ENCODE measurements around the gene AQP11.
A peak's percentile ranks its signal among the peaks of the same experiment; 100 is the strongest.
"Not testable (repeated sequence)": the region's sequence is repeated elsewhere in the genome, so short reads cannot be mapped to it uniquely, and the experiment has no call there.

AQP11 gene, protein sequence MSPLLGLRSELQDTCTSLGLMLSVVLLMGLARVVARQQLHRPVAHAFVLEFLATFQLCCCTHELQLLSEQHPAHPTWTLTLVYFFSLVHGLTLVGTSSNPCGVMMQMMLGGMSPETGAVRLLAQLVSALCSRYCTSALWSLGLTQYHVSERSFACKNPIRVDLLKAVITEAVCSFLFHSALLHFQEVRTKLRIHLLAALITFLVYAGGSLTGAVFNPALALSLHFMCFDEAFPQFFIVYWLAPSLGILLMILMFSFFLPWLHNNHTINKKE

DNA sequence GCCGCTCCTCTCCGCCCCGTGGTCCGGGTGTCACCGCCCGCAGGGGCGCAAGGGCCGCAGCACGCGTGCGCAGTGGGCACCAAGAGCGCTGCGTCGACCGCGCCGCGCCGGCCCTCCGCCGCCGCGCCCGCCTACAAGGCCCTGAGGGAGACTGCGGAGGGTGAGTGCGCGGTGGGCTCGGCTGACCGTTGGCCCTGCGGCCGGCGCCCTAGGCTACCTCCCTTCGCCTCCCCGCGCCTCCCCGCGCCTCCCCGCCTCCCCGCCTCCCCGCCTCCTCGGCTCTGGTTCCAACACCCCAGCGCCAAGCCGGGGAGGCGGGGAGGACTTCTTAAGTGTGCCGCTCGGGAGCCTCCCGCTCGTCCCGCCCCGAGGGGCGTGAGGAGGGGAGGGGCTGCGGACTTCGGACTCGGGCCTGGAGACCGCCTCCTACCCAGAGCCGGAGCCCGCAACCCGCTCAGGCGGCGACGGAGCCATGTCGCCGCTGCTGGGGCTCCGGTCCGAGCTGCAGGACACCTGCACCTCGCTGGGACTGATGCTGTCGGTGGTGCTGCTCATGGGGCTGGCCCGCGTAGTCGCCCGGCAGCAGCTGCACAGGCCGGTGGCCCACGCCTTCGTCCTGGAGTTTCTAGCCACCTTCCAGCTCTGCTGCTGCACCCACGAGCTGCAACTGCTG, at the start of gene AQP11:
TSS of gene AQP11 (plus strand) at position 433 of the 673 bp plus-strand sequence. CDS start at position 473, 40 bp downstream.
- Mint-ChIP-seq H3K9me3 (no peaks in the 10 kb centered on the region), H3K27me3 (peaks cover 24% of the 10 kb centered on the region), H3K4me3 (peak within 1 kb of the TSS; percentile 80), H3K4me1 (ENCODE audit: low read depth) (peaks cover 22% of the 10 kb centered on the region), H3K36me3 (ENCODE audit: low read depth) (peaks cover 1% of the 10 kb centered on the region), H3K27ac (peak within 1 kb of the TSS; percentile 33)
- DNase-seq = peak; percentile 78

DNA sequence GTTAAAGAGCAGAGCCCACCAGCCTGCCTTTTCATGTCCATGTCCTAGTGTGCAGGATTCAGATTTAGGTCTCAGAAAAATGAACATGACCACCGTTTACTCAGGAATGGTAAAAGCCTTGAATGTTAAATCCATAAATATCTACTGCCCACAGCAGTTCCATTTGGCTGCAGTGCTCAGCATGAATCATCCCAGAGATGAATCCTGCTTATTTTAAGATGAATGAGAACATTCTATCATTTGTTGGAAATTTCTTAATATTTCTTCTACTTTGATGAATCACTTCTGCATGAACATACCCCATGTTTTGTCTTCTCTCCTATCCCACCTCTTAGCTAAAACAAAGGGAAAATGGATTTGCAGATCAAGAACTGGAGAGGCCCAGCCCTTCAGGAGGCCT, 47.5 kb upstream of the AQP11 start:
- Mint-ChIP-seq H3K4me3 (no peak overlapping the region), H3K36me3 (ENCODE audit: low read depth) (no peaks in the 10 kb centered on the region), H3K4me1 (ENCODE audit: low read depth) (no peaks in the 10 kb centered on the region), H3K27ac (no peak overlapping the region), H3K27me3 (no peaks in the 10 kb centered on the region), H3K9me3 (no peaks in the 10 kb centered on the region)
- DNase-seq = no peak

DNA sequence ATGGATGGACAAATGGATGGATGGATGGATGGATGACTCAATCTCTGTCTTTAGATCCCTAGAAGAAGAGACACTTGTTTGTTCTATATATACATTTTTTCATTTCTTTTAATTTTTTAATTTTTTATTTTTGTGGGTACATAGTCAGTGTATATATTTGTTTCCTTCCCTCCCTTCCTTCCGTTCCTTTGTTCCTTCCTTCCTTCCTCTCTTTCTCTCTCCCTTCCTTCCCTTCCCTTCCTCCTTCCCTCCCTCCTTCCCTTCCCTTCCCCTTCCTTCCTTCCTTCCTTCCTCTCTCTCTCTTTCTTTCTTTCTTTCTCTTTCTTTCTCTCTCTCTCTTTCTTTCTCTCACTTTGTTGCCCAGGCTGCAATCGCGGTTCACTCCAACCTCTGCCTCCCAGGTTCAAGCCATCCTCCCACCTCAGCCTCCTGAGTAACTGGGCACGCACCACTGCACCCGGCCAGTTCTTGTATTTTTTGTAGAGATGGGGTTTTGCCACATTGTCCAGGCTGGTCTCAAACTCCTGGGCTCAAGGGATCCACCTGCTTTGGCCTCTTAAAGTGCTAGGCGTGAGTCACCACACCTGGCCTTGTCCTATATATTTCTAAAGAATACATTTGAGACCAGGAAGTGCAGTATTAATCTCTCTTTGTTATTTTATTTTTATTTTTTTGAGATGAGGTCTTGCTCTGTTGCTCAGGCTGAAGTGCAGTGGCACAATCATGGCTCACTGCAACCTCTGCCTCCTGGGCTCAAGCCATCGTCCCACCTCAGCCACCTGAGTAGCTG, 42.5 kb upstream of the AQP11 start:
- no peak for DNase-seq
- Mint-ChIP-seq H3K27me3 (no peaks in the 10 kb centered on the region), H3K36me3 (ENCODE audit: low read depth) (no peaks in the 10 kb centered on the region), H3K27ac (no peak overlapping the region), H3K4me3 (no peak overlapping the region), H3K4me1 (ENCODE audit: low read depth) (peaks cover 4% of the 10 kb centered on the region), H3K9me3 (no peaks in the 10 kb centered on the region)

DNA sequence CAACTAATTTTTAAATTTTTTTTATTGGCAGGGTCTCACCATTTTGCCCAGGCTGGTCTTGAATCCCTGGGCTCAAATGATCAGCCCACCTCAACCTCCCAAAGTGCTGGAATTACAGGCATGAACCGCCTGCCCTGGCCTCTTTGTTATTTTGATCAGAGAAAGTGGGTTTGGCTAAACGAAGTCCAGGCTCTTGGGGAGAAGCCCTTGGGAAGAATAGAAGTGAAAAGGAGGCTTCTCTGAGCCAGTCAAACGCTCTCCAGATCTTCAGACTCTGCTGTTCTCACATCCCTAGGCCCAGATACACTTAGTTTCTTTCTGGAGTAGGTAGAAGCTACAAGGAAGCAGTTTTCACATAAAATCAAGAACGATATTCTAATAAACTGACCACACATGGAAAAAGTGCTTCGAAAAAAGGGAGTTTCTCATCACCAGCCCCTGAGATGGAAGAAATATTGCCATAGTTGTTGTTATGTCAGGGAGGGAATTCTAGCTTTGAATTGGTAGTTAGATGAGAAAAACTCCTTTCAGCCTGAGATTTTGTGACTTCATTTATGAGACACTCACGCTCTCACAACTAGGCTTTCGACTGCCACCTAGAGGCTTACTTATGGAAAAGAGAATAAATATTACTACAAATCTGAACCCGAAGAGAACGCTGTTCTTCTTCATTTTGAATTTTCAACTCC, 41.7 kb upstream of the AQP11 start:
- peaks cover 4% of the 10 kb centered on the region for H3K4me1 Mint-ChIP-seq (ENCODE audit: low read depth)
- DNase-seq = no peak
- H3K27ac Mint-ChIP-seq = no peak overlapping the region
- no peaks in the 10 kb centered on the region for H3K27me3 Mint-ChIP-seq
- H3K36me3 Mint-ChIP-seq (ENCODE audit: low read depth) = no peaks in the 10 kb centered on the region
- H3K4me3 Mint-ChIP-seq = no peak overlapping the region
- no peaks in the 10 kb centered on the region for H3K9me3 Mint-ChIP-seq

DNA sequence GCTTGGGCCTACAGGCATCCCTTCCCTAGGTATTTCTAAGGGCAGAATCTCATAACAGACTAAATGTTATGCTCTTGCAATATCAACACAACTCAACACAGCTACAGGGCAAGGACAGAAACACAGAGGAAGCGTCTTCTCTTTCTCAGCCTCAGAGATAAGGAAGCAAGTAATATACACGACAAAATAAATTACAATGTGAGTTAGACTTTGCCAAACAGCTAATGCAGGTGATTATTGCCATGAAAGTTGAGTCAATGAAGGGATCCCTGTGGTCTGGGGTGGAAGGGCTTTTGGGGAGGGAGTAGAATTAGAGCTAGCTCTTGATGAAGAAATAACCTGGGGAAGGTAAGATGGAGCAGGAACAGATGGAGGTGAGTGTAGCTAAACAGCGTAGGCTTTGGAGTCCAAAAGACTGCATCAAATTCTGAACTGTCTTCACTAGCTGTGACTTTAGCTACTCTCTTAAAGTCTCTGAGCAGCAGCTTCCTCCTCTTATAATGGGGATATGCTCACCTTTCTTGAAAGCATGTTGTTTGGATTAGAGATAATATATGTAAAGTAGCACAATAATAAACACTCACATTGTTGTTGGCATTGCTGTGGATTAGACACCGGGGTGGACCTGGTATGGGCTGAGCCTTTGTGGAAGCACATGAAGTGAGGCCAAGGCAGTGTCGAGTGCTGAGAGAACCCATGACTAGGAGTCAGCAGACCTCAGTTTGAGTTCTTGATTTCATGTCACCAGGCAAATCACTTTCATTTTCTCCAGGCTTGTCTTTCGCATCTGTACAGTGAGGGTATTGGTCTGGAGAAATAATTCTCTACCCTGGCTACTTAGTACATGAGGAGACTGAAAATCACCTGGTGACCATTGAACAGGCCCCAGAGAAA, 41.0 kb upstream of the AQP11 start:
- no peaks in the 10 kb centered on the region for H3K36me3 Mint-ChIP-seq (ENCODE audit: low read depth)
- DNase-seq = no peak
- peaks cover 4% of the 10 kb centered on the region for H3K4me1 Mint-ChIP-seq (ENCODE audit: low read depth)
- H3K4me3 Mint-ChIP-seq = no peak overlapping the region
- H3K27me3 Mint-ChIP-seq = no peaks in the 10 kb centered on the region
- no peaks in the 10 kb centered on the region for H3K9me3 Mint-ChIP-seq
- H3K27ac Mint-ChIP-seq = no peak overlapping the region

DNA sequence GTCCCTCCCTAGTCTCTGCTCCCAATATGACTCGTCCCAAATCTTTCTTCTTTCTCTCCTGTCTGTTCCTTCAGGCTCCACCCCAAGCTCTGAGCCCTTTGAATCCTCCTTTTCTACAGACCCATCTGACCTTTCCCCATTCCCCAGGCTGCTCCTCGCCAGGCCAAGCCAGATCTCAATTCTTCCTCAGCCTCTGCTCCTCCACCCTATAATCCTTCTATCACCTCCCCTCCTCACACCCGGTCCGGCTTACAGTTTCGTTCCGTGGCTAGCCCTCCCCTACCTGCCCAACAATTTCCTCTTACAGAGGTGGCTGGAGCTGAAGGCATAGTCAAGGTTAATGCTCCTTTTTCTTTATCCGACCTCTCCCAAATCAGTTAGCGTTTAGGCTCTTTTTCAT, 38.3 kb upstream of the AQP11 start:
- not testable (repeated sequence) for H3K36me3 Mint-ChIP-seq (ENCODE audit: low read depth); H3K27ac Mint-ChIP-seq; H3K4me1 Mint-ChIP-seq (ENCODE audit: low read depth); H3K9me3 Mint-ChIP-seq; H3K27me3 Mint-ChIP-seq; H3K4me3 Mint-ChIP-seq; DNase-seq

DNA sequence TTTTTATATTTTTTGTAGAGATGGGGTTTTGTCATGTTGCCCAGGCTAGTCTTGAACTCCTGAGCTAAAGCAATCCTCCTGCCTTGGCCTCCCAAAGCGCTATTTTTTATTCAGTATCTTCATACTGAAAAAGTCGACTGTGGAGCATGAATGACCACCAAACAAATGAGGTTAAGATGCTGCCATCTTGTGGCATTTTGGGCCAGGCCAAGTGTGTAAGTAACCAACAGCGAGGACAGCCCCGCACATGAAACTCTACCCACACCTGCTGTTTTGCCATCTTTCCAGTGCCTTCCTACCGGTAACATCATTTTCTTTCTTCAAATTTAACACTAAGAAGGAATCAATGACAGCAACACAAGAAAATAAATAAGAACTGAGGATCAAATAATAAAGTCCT, 32.2 kb upstream of the AQP11 start:
- H3K9me3 Mint-ChIP-seq = no peaks in the 10 kb centered on the region
- H3K36me3 Mint-ChIP-seq (ENCODE audit: low read depth) = no peaks in the 10 kb centered on the region
- no peaks in the 10 kb centered on the region for H3K27me3 Mint-ChIP-seq
- no peak overlapping the region for H3K27ac Mint-ChIP-seq
- no peaks in the 10 kb centered on the region for H3K4me1 Mint-ChIP-seq (ENCODE audit: low read depth)
- H3K4me3 Mint-ChIP-seq = no peak overlapping the region
- no peak for DNase-seq

DNA sequence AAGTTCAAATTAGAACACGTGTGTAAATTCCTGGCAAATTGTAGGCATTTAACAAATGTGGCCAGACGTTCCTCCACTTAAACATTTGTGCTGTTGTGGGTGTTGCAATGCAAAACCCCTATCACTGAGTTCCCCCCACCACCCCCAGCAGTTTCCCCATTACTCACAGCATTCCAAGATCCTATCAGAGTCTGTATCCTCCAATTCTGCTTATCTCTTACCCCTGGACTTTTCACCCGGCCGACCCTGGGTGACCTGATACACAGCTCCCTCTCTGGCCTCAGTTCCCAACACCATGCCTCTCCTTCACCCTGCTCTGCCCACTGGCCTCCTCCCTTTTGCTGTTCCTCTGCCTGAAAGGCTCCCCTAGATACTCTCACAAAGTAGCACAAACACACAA, 31.4 kb upstream of the AQP11 start:
- Mint-ChIP-seq H3K27ac (no peak overlapping the region), H3K36me3 (ENCODE audit: low read depth) (no peaks in the 10 kb centered on the region)

DNA sequence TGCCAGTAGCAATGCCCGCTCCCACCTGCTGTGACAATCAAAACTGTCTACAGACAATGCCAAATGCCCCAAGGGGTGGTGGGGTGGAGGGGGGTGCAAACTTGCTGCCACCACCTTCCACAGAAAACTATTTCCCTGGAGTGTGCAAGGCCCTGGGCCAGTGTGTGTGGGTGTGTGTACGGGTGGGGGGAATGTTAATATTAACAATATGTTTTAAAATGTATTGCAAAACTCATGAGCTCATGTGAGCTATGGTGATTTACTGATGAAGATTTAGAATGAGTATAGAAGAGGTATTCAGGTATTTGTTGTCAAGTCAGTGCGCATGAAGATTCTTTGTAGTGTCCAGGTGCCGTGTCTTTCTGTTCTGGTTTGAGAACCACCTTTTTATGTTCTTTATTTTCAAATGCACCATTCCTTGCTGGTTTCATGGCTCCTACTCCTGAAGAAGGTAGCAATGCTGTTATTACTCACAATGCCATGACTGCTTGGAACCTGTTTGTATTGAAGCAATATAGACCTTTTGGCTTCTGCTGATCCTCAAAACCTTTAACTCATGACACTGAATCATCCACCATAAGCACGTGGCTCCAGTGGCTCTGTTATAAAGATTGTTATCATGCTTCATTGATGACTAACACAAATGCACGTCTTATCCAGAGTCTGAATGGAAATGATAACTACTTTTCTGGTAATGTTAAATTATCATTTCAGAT, 29.9 kb upstream of the AQP11 start:
- Mint-ChIP-seq H3K9me3 (no peaks in the 10 kb centered on the region), H3K27me3 (no peaks in the 10 kb centered on the region), H3K36me3 (ENCODE audit: low read depth) (no peaks in the 10 kb centered on the region), H3K27ac (no peak overlapping the region), H3K4me3 (no peak overlapping the region), H3K4me1 (ENCODE audit: low read depth) (no peaks in the 10 kb centered on the region)
- DNase-seq = no peak

More for the DNA sequence above, 31.4 kb upstream of the AQP11 start:
- Mint-ChIP-seq H3K4me3 (no peak overlapping the region), H3K9me3 (no peaks in the 10 kb centered on the region), H3K4me1 (ENCODE audit: low read depth) (no peaks in the 10 kb centered on the region), H3K27me3 (no peaks in the 10 kb centered on the region)
- no peak for DNase-seq

DNA sequence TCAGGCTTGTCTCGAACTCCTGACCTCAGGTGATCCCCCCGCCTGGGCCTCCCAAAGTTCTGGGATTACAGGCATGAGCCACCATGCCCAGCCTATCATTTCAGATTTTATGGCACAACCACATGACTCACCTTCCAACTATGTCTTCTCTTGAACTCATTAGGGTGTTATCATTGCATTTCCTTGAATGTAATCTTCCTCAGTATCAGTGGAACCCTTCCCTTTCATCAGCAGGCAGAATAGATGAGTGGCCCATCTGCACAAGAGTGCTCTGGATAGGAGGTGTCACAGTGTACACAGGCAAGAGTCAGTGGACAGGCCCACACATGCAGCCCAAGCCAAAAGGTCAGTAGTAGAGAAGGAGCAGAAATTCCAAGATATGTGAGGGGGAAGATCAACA, 29.1 kb upstream of the AQP11 start:
- H3K9me3 Mint-ChIP-seq = no peaks in the 10 kb centered on the region
- no peaks in the 10 kb centered on the region for H3K27me3 Mint-ChIP-seq
- H3K4me3 Mint-ChIP-seq = no peak overlapping the region
- no peaks in the 10 kb centered on the region for H3K36me3 Mint-ChIP-seq (ENCODE audit: low read depth)
- no peaks in the 10 kb centered on the region for H3K4me1 Mint-ChIP-seq (ENCODE audit: low read depth)
- no peak overlapping the region for H3K27ac Mint-ChIP-seq
- no peak for DNase-seq

DNA sequence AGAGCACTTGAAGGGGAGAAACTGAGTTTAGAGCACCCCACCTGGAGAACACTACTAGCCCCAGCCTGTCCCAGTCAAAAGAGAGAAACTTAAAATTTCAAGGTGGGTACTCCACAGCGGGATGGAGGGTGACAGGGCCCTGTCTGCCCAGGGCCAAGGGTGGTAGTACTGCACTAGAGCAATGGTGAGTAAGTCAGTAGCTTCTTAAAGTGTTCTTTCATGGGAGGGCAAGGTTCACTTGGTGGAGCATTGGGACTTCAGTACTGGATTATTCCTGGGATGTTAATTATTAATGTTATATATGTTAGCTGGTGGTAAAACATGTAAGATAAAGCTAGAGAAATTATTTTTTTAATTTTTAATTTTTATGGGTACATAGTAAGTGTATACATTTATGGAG, 28.5 kb upstream of the AQP11 start:
- Mint-ChIP-seq H3K9me3 (no peaks in the 10 kb centered on the region), H3K4me1 (ENCODE audit: low read depth) (no peaks in the 10 kb centered on the region), H3K27me3 (no peaks in the 10 kb centered on the region), H3K4me3 (no peak overlapping the region), H3K36me3 (ENCODE audit: low read depth) (no peaks in the 10 kb centered on the region), H3K27ac (no peak overlapping the region)
- DNase-seq = no peak

DNA sequence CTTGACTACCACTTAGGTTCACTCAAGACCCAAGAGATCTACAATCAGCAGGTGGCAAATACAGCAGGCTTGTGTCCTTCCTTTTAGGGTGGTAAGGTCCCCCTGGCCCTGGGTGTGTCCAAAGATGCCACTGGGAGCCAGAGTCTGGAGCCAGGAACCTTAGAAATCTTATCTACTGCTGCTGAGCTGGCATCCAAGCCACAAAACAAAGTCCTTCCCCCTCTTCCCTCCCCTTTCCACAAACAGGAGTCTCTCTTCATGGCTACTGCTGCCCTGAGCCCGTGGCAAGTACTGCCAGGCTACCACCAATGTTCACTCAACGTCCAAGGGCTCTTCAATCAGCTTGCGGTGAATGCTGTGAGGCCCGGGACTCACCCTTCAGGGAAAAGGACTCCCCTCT, 21.4 kb upstream of the AQP11 start:
- no peak for DNase-seq
- no peaks in the 10 kb centered on the region for H3K36me3 Mint-ChIP-seq (ENCODE audit: low read depth)
- no peaks in the 10 kb centered on the region for H3K4me1 Mint-ChIP-seq (ENCODE audit: low read depth)
- H3K27ac Mint-ChIP-seq = no peak overlapping the region
- H3K27me3 Mint-ChIP-seq = peaks cover 8% of the 10 kb centered on the region
- H3K4me3 Mint-ChIP-seq = no peak overlapping the region
- H3K9me3 Mint-ChIP-seq = no peaks in the 10 kb centered on the region

DNA sequence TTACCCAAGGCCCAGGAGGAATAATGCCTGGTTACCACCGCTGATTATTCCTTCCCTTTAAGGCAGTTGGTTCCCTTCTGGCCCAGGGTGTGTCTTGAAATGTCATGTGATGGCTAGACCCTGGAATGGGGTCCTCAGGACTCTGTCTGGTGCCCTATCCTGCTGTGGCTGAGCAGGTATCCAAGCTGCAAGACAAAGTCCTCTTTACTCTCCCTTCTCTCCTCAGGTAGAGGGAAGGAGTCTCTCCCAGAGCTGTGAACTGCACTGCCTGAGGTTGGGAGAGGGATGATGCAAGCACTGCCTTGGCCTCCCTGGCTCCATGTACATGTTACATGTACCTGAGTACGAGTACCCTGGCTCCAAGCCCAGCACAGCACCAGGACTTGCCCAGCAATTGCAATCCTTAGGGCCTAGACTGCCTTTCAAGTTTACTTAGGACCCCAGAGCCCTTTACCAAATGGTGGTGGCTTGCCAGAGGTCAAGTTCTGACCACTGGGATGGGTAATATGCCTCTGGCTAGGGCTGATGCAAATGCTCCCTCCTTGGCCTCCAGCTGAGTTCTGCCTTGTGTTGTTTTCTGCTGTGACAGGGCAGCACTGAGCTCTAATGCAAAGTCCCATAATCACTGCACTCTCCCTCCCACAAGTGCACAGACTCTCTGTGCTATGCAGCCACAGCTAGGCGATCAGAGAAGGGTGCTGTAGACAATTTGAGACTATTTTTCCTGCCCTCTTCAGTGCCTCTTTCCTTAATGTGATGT, 20.7 kb upstream of the AQP11 start:
- Mint-ChIP-seq H3K9me3 (no peaks in the 10 kb centered on the region), H3K4me3 (no peak overlapping the region), H3K36me3 (ENCODE audit: low read depth) (no peaks in the 10 kb centered on the region), H3K27me3 (peaks cover 8% of the 10 kb centered on the region), H3K27ac (no peak overlapping the region), H3K4me1 (ENCODE audit: low read depth) (no peaks in the 10 kb centered on the region)
- no peak for DNase-seq

Data from activated T-cell treated with anti-CD3 and anti-CD28 coated beads, Interleukin-2, amount 50 U/mL, for 24 hours (primary cell).